ENCODE results near the gene SPRR1A. TPM values are rescaled to one million over a fixed set of nuclear protein-coding genes. Genes with fewer than 3 reads are reported as not detected.
"Not testable (repeated sequence)": the region's sequence is repeated elsewhere in the genome, so short reads cannot be mapped to it uniquely, and the experiment has no call there.

The SPRR1A gene
- total and polyA plus RNA-seq, 2 experiments from 2014 or later: not detected

GRCh38 chr1:153021829-153022228 lies 37.9 kb downstream of the SPRR1A start:
- H4K20me1 ChIP-seq (ENCODE audit: insufficient read depth, poor library complexity, severe bottlenecking); DNase-seq (ENCODE audit: low spot score); H3K27me3 ChIP-seq; H3K79me2 ChIP-seq; H3K4me1 ChIP-seq (ENCODE audit: insufficient read depth); H3K36me3 ChIP-seq (replicated peaks; ENCODE audit: insufficient read depth, low read depth); H3K9me2 ChIP-seq (replicated peaks; ENCODE audit: insufficient read depth); H3K4me3 ChIP-seq; H3K27ac ChIP-seq; H3K4me2 ChIP-seq; H3K9me3 ChIP-seq (ENCODE audit: low read depth); H2AFZ ChIP-seq: not testable (repeated sequence)
- WGBS (ENCODE audit: low lambda C conversion rate, missing lambda C conversion rate): 22% methylated on average over 2 of the region's 2 CpGs

- H3K9me2 ChIP-seq (replicated peaks; ENCODE audit: insufficient read depth); H3K4me2 ChIP-seq; DNase-seq (ENCODE audit: low spot score); H4K20me1 ChIP-seq (ENCODE audit: insufficient read depth, poor library complexity, severe bottlenecking); H3K27ac ChIP-seq; H3K79me2 ChIP-seq; H3K27me3 ChIP-seq; H3K36me3 ChIP-seq (replicated peaks; ENCODE audit: insufficient read depth, low read depth); H3K4me1 ChIP-seq (ENCODE audit: insufficient read depth); H3K9me3 ChIP-seq (ENCODE audit: low read depth); H2AFZ ChIP-seq; H3K4me3 ChIP-seq: not testable (repeated sequence)
- WGBS (ENCODE audit: low lambda C conversion rate, missing lambda C conversion rate): 74% methylated on average over 9 of the region's 9 CpGs
Measured at GRCh38 chr1:153022340-153022739, 38.5 kb downstream of the SPRR1A start.

- no peaks in the 10 kb centered on the region for H3K4me1 ChIP-seq (ENCODE audit: insufficient read depth)
- H3K27ac ChIP-seq: no peak overlapping the region
- no peaks in the 10 kb centered on the region for H3K36me3 ChIP-seq (replicated peaks; ENCODE audit: insufficient read depth, low read depth)
- 75% methylated on average over 7 of the region's 7 CpGs for WGBS (ENCODE audit: low lambda C conversion rate, missing lambda C conversion rate)
- no peak overlapping the region for H3K4me2 ChIP-seq
- H3K9me3 ChIP-seq (ENCODE audit: low read depth): no peaks in the 10 kb centered on the region
- DNase-seq (ENCODE audit: low spot score): no peak
- TF ChIP-seq CTCF (IDR thresholded peaks at IDR 0.05; ENCODE audit: poor library complexity) (no peak), EZH2 (IDR thresholded peaks at IDR 0.05; ENCODE audit: borderline replicate concordance) (no peak), EZH2phosphoT487 (IDR thresholded peaks at IDR 0.05; ENCODE audit: low read depth, severe bottlenecking, unreplicated experiment) (no peak)
- no peak overlapping the region for H2AFZ ChIP-seq
- no peaks in the 10 kb centered on the region for H4K20me1 ChIP-seq (ENCODE audit: insufficient read depth, poor library complexity, severe bottlenecking)
- H3K27me3 ChIP-seq: no peaks in the 10 kb centered on the region
- no peaks in the 10 kb centered on the region for H3K9me2 ChIP-seq (replicated peaks; ENCODE audit: insufficient read depth)
- no peak overlapping the region for H3K4me3 ChIP-seq
- no peaks in the 10 kb centered on the region for H3K79me2 ChIP-seq
Measured at GRCh38 chr1:153023109-153023508, 39.2 kb downstream of the SPRR1A start.

- Histone ChIP-seq H3K79me2 (no peaks in the 10 kb centered on the region), H3K27ac (no peak overlapping the region), H3K9me2 (replicated peaks; ENCODE audit: insufficient read depth) (no peaks in the 10 kb centered on the region), H3K4me2 (no peak overlapping the region), H3K9me3 (ENCODE audit: low read depth) (no peaks in the 10 kb centered on the region), H3K4me1 (ENCODE audit: insufficient read depth) (no peaks in the 10 kb centered on the region), H3K27me3 (no peaks in the 10 kb centered on the region), H3K4me3 (no peak overlapping the region), H3K36me3 (replicated peaks; ENCODE audit: insufficient read depth, low read depth) (no peaks in the 10 kb centered on the region), H4K20me1 (ENCODE audit: insufficient read depth, poor library complexity, severe bottlenecking) (no peaks in the 10 kb centered on the region), H2AFZ (no peak overlapping the region)
- TF ChIP-seq CTCF (IDR thresholded peaks at IDR 0.05; ENCODE audit: poor library complexity) (no peak), EZH2 (IDR thresholded peaks at IDR 0.05; ENCODE audit: borderline replicate concordance) (no peak), EZH2phosphoT487 (IDR thresholded peaks at IDR 0.05; ENCODE audit: low read depth, severe bottlenecking, unreplicated experiment) (no peak)
- no peak for DNase-seq (ENCODE audit: low spot score)
- 52% methylated on average over 1 of the region's 1 CpG for WGBS (ENCODE audit: low lambda C conversion rate, missing lambda C conversion rate)
Measured at GRCh38 chr1:153024413-153024812, 40.5 kb downstream of the SPRR1A start.

GRCh38 chr1:153025797-153026196 lies 41.9 kb downstream of the SPRR1A start:
- DNase-seq (ENCODE audit: low spot score): no peak
- no peak for TF ChIP-seq EZH2 (IDR thresholded peaks at IDR 0.05; ENCODE audit: borderline replicate concordance)
- TF ChIP-seq EZH2phosphoT487 (IDR thresholded peaks at IDR 0.05; ENCODE audit: low read depth, severe bottlenecking, unreplicated experiment): no peak
- no peak for TF ChIP-seq CTCF (IDR thresholded peaks at IDR 0.05; ENCODE audit: poor library complexity)
- Histone ChIP-seq H4K20me1 (ENCODE audit: insufficient read depth, poor library complexity, severe bottlenecking) (no peaks in the 10 kb centered on the region), H3K4me3 (no peak overlapping the region), H3K27me3 (no peaks in the 10 kb centered on the region), H3K9me2 (replicated peaks; ENCODE audit: insufficient read depth) (no peaks in the 10 kb centered on the region), H3K79me2 (no peaks in the 10 kb centered on the region), H2AFZ (no peak overlapping the region), H3K9me3 (ENCODE audit: low read depth) (no peaks in the 10 kb centered on the region), H3K4me2 (no peak overlapping the region), H3K36me3 (replicated peaks; ENCODE audit: insufficient read depth, low read depth) (no peaks in the 10 kb centered on the region), H3K27ac (no peak overlapping the region), H3K4me1 (ENCODE audit: insufficient read depth) (no peaks in the 10 kb centered on the region)
- WGBS (ENCODE audit: low lambda C conversion rate, missing lambda C conversion rate): 56% methylated on average over 1 of the region's 1 CpG

Measured in hepatocyte (in vitro differentiated cells).